Measurements from ENCODE around the gene PHLDA1.

GRCh38 chr12:75996861-75997447 lies 34.6 kb downstream of the PHLDA1 start:
- no peak for TF ChIP-seq CTCF (IDR thresholded peaks at IDR 0.05; ENCODE audit: low read length)
- no peak for TF ChIP-seq EZH2 (IDR thresholded peaks at IDR 0.05; ENCODE audit: borderline replicate concordance, low read length)

Data from OCI-LY1 (cell line).